Hematopoietic multipotent progenitor cell treated with erythropoietin and hydrocortisone succinate and interleukin-3 and kit ligand, for 4 days (in vitro differentiated cells): Measurements from ENCODE around the gene FOXJ1.
A peak's percentile ranks its signal among the peaks of the same experiment; 100 is the strongest.

ENCODE experiments used
- DNase-seq: peaks from one replicate; pipeline ENCODE4 v3.0.0-alpha.2; 2015

Gene FOXJ1

GRCh38 chr17:76139801-76140660 is 1.0 kb downstream of the FOXJ1 start:
- peak; percentile 70 for DNase-seq

- no peak for DNase-seq
These were observed 1.9 kb downstream of the FOXJ1 start for GRCh38 chr17:76138896-76139752.

GRCh38 chr17:76138234-76138895 is 2.7 kb downstream of the FOXJ1 start:
- no peak for DNase-seq

GRCh38 chr17:76137351-76138233 is 3.5 kb downstream of the FOXJ1 start:
- DNase-seq: no peak

GRCh38 chr17:76137001-76137350 is 4.1 kb downstream of the FOXJ1 start:
- DNase-seq: no peak

- no peak for DNase-seq
These were observed 4.6 kb downstream of the FOXJ1 start for GRCh38 chr17:76136276-76137000.

GRCh38 chr17:76135810-76136188 is 5.2 kb downstream of the FOXJ1 start:
- no peak for DNase-seq

- DNase-seq: no peak
These were observed 5.9 kb downstream of the FOXJ1 start for GRCh38 chr17:76134911-76135809.

- no peak for DNase-seq
These were observed 8.3 kb downstream of the FOXJ1 start for GRCh38 chr17:76132574-76133338.

- DNase-seq: no peak
These were observed 9.1 kb downstream of the FOXJ1 start for GRCh38 chr17:76131692-76132573.

GRCh38 chr17:76131051-76131691 is 9.9 kb downstream of the FOXJ1 start:
- no peak for DNase-seq

GRCh38 chr17:76130473-76130872 is 10.6 kb downstream of the FOXJ1 start:
- no peak for DNase-seq

GRCh38 chr17:76125922-76126321 is 15.1 kb downstream of the FOXJ1 start:
- DNase-seq: no peak

- DNase-seq: no peak
These were observed 15.7 kb downstream of the FOXJ1 start for GRCh38 chr17:76125391-76125675.

- DNase-seq: peak; percentile 52
These were observed 16.3 kb downstream of the FOXJ1 start for GRCh38 chr17:76124582-76125390.

GRCh38 chr17:76123749-76124581 is 17.1 kb downstream of the FOXJ1 start:
- DNase-seq: no peak

GRCh38 chr17:76123191-76123499 is 17.9 kb downstream of the FOXJ1 start:
- no peak for DNase-seq
